Measurements from ENCODE around the gene PLAAT4.
"Not testable (repeated sequence)": the region's sequence is repeated elsewhere in the genome, so short reads cannot be mapped to it uniquely, and the experiment has no call there.

Gene PLAAT4

GRCh38 chr11:63543711-63544110, 7.1 kb downstream of the PLAAT4 start:
- DNase-seq (ENCODE audit: low spot score), result no peak

- no peak for DNase-seq (ENCODE audit: low spot score)
Measured at GRCh38 chr11:63547061-63547460, 10.5 kb downstream of the PLAAT4 start.

DNA sequence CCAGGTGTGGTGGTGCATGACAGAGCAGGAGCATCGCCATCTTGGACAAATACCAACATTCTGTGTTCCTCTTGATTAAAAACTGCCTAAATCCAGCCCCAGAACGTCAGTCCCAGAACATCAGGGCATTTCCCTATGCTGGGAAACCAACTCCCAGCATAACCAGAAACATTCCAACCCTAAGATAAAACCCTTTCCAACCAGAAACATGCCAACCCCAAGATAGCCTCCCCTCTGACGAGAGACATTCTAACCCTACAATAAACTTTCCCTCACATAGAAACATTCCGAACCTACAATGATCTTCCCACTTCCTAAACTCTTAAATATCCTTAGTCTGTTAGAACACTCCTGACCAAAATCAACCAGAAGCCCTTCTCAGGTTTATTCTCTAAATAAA, 11.6 kb downstream of the PLAAT4 start:
- DNase-seq (ENCODE audit: low spot score), result no peak

GRCh38 chr11:63549411-63549810, 12.8 kb downstream of the PLAAT4 start:
- no peak for DNase-seq (ENCODE audit: low spot score)

DNA sequence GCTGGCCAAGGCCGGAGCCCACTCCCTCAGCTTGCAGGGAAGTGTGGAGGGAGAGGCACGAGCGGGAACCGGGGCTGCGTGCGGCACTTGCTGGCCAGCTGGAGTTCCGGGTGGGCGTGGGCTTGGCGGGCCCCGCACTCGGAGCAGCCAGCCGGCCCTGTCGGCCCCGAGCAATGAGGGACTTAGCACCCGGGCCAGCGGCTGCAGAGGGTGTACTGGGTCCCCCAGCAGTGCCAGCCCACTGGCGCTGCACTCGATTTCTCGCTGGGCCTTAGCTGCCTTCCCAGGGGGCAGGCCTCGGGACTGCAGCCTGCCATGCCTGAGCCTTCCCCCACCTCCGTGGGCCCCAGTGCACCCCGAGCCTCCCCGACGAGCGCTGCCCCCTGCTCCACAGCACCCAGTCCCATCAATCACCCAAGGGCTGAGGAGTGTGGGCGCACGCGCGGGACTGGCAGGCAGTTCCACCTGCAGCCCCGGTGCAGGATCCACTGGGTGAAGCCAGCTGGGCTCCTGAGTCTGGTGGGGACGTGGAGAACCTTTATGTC, 13.6 kb downstream of the PLAAT4 start:
- DNase-seq (ENCODE audit: low spot score), result not testable (repeated sequence)

- no peak for DNase-seq (ENCODE audit: low spot score)
Measured at GRCh38 chr11:63551091-63551888, 14.7 kb downstream of the PLAAT4 start.

DNA sequence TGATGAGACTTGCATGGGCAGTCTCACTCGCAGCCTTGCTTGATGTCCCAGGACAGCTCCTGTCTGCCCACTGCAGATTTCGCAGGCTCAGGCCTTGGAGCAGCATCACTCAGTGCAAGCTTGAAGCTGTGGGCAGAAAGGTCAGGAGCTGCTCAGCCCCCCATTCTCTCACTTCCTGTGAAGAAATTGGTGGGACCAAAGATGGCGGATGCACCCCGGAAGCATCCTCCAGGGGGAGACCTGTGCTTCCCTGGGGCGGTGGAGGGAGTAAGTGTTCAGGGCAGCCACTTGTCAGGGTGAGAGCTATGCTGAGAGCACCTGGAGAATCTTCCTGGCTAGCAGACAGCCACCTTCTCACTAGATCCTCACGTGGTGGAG, 15.3 kb downstream of the PLAAT4 start:
- no peak for DNase-seq (ENCODE audit: low spot score)

GRCh38 chr11:63552921-63553320, 16.3 kb downstream of the PLAAT4 start:
- no peak for DNase-seq (ENCODE audit: low spot score)

- DNase-seq (ENCODE audit: low spot score), result no peak
Measured at GRCh38 chr11:63553759-63554158, 17.2 kb downstream of the PLAAT4 start.

DNA sequence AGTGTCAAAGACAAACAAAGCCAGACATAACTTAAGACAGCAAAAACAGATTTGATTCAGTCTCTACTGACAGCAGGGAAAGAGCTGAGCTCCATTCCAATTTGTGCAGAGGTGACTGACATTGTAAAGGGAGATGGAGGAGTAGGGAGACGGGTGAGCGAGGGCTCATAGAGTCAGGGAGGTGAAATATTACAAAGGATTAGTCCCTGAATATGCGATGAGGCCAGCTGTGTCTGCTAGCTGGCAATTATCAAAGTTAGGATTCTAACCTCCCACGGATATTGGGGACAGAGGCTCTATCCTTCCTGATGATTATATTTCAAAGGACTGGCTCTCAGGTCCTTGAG, 18.2 kb downstream of the PLAAT4 start:
- no peak for DNase-seq (ENCODE audit: low spot score)

DNA sequence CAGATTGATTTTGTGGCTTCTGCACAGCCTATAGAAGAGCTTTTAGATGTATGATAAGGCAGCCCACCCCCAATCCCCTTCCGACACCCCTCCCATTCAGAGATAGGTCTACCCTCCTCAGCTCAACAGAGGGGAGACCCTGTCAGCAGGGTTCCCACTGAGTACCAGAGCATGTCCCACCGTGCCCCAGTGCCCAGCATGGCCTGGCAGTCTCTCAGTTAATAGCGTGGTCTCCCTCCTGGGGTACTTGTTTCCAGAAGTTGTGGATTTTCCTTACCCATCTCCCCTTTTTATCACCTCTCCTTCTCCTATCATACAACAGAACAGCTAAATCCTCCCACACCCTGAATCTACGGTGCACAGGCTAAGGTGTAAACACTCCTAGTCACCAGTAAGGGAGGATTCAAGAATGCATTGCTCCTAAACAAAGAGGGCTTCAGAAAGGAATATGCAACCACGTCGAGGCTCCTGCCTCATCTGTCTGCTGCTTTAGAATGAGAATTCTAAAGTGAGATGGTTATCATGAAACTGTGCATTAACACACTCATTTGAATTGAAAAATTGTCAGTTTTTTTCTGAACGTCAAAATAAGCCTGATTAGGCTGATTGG, 19.9 kb downstream of the PLAAT4 start:
- no peak for DNase-seq (ENCODE audit: low spot score)

DNA sequence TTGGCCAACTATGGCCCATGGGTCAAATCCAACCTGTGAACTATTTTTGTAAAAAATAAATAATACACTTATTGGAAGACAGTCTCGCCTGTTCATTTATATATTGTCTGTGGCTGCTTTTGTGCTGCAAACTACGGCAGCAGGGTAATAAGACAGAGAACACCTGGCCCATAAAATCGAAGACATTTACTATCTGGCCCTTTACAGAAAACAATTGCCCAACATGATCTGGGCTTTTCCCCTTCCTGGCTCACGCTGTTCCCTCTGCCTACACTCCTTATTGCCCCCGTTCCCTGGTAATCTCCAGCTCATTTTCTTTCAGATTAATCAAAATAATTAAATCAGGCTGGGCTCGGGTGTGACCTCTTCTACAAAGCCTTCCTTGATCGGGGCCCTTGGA, 21.0 kb downstream of the PLAAT4 start:
- no peak for DNase-seq (ENCODE audit: low spot score)

DNA sequence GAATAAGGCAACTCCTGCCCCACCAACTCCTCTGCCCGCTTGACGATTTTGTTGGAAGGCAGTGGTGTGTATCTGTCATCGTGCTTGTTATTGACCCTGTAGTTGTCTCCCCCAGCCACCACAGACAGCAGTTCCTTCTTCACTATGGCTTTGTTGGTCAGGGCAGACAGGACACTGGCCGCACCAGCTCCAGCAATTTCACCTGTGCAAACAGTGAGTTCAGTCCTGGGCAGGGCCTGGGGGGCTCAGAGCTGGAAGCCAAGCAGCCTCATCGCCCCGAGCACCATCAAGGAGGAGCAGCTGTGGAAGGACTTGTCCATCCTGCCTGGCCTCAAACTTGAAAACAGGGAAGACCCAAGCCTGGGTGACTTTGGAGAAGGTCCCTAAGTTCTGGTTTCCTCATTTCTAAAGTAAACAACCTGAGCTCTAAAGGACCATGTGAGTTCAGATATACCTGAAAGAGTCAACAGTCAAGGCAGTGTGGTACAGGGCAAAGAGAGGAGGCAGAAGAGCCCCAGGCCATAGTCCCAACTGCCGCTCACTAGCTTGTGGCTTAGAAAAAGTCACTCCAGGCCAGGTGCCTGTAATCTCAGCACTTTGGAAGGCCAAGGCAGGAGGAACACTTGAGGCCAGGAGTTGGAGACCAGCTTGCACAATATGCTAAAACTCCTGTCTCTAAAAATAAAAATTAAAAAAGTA, 22.0 kb downstream of the PLAAT4 start:
- no peak for DNase-seq (ENCODE audit: low spot score)

- DNase-seq (ENCODE audit: low spot score), result no peak
Measured at GRCh38 chr11:63560506-63561180, 24.0 kb downstream of the PLAAT4 start.

GRCh38 chr11:63563201-63564055, 26.8 kb downstream of the PLAAT4 start, which contains the start of gene PLAAT2:
TSS of gene PLAAT2 (minus strand) at chr11:63563379. CDS start at chr11:63563324, 55 bp downstream.
- no peak for DNase-seq (ENCODE audit: low spot score)

GRCh38 chr11:63564056-63564774, 27.6 kb downstream of the PLAAT4 start:
- DNase-seq (ENCODE audit: low spot score), result no peak

GRCh38 chr11:63564784-63565350, 28.3 kb downstream of the PLAAT4 start:
- DNase-seq (ENCODE audit: low spot score), result no peak

DNA sequence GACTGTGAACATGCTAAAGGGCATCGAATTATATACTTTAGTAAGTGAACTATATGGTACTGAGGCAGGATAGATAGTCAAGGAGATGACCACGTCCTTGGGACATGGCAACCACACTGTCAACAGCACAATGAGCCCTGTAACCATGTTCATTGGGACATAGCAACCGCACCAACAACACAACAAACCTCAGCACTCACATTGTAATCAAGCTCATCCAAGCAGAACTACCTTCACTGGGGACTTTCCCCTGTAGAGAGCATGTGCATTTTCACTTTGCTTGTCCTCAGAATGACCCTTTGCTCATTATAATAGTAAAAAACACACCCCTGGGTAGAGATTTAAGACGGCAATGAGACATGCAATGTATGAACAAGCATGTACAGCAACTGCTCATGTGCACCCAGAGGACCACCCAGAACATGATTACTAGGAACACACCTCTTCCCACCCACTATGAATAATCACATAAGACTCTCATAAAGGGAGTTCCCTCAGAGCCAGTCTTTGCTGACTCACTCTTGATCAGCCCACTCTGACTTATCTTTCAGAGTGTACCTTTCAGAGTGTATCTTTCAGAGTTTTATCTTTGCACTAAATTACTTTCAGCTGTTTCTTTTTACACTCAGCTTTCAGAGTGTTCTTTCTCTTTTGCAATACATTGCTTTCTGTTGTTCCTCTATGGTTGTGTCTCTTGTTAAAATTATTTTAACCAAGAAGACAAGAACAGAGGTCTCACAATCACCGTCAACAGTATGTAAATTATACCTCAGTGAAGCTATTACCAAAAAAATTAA, 30.6 kb downstream of the PLAAT4 start:
- DNase-seq (ENCODE audit: low spot score), result peak; percentile 57

- no peak for DNase-seq (ENCODE audit: low spot score)
Measured at GRCh38 chr11:63569570-63569969, 33.0 kb downstream of the PLAAT4 start.
